Mesenchymal stem cell (in vitro differentiated cells and primary cell): ENCODE data around the gene CLASP1.

Source experiments
- DNase-seq: peaks from one replicate; pipeline ENCODE4 v3.0.0-alpha.2; 2013
- H2AFZ ChIP-seq: one replicate; pipeline ENCODE4 v1.6.1; 2013; ENCODE audit warnings: low read depth, mild to moderate bottlenecking, control low read depth, inconsistent platforms, low read length, moderate library complexity
- H2AK5ac ChIP-seq: 2 replicates; pipeline ENCODE4 v1.6.1; 2013; ENCODE audit warnings: low read length, moderate library complexity, mild to moderate bottlenecking, inconsistent platforms; ENCODE audit not compliant: severe bottlenecking
- H2BK120ac ChIP-seq: one replicate; pipeline ENCODE4 v1.6.1; 2013; ENCODE audit warnings: low read depth, mild to moderate bottlenecking, inconsistent platforms, low read length, moderate library complexity
- H2BK12ac ChIP-seq, 2 experiments: one replicate each; pipeline ENCODE4 v1.6.1; 2013; ENCODE audit warnings: inconsistent platforms in 2 of 2, low read length in 2 of 2, mild to moderate bottlenecking in 2 of 2, moderate library complexity in 2 of 2, control low read depth in 1 of 2
- H2BK15ac ChIP-seq: one replicate; pipeline ENCODE4 v1.6.1; 2013; ENCODE audit warnings: mild to moderate bottlenecking, low read depth, inconsistent platforms; ENCODE audit not compliant: poor library complexity, severe bottlenecking
- H2BK5ac ChIP-seq: 2 replicates; pipeline ENCODE4 v1.6.1; 2013; ENCODE audit warnings: low read depth, mild to moderate bottlenecking, low read length, control low read depth, inconsistent platforms; ENCODE audit not compliant: poor library complexity, severe bottlenecking
- H3K14ac ChIP-seq, 2 experiments: one replicate each; pipeline ENCODE4 v1.6.1; 2013; ENCODE audit warnings: inconsistent platforms in 2 of 2, low read length in 2 of 2, control low read depth in 1 of 2, mild to moderate bottlenecking in 1 of 2, moderate library complexity in 1 of 2
- H3K18ac ChIP-seq, 2 experiments: one replicate each; pipeline ENCODE4 v1.6.1; 2013; ENCODE audit warnings: inconsistent platforms in 2 of 2, low read length in 2 of 2, control low read depth in 1 of 2, low read depth in 1 of 2, mild to moderate bottlenecking in 1 of 2
- H3K23ac ChIP-seq, 2 experiments: one replicate each; pipeline ENCODE4 v1.6.1; 2013; ENCODE audit warnings: inconsistent platforms in 2 of 2, low read length in 2 of 2, mild to moderate bottlenecking in 2 of 2, moderate library complexity in 2 of 2, control low read depth in 1 of 2
- H3K27ac ChIP-seq: 2 replicates; pipeline ENCODE4 v1.5.1; 2013; ENCODE audit warnings: mild to moderate bottlenecking, moderate library complexity, low read length, control low read depth, inconsistent platforms; ENCODE audit not compliant: poor library complexity, severe bottlenecking
- H3K27me3 ChIP-seq, 2 experiments: 2 replicates each; pipeline versions ENCODE4 v1.6.1 to v1.7.0; 2013; ENCODE audit warnings: low read length in 2 of 2, mild to moderate bottlenecking in 2 of 2, moderate library complexity in 2 of 2, control low read depth in 1 of 2, inconsistent platforms in 1 of 2; ENCODE audit not compliant: control insufficient read depth in 1 of 2, insufficient read depth in 1 of 2
- H3K36me3 ChIP-seq, 2 experiments: 2 replicates each; pipeline versions ENCODE4 v1.6.1 to v1.7.0; 2013; ENCODE audit warnings: low read length in 2 of 2, control low read depth in 1 of 2, inconsistent platforms in 1 of 2, low read depth in 1 of 2, mild to moderate bottlenecking in 1 of 2; ENCODE audit not compliant: insufficient read depth in 2 of 2, control insufficient read depth in 1 of 2
- H3K4ac ChIP-seq, 2 experiments: one replicate each; pipeline ENCODE4 v1.6.1; 2013; ENCODE audit warnings: inconsistent platforms in 2 of 2, low read length in 2 of 2, mild to moderate bottlenecking in 2 of 2, moderate library complexity in 2 of 2, control low read depth in 1 of 2, low read depth in 1 of 2
- H3K4me1 ChIP-seq: 2 replicates; pipeline ENCODE4 v1.6.1; 2013; ENCODE audit warnings: low read depth, low read length, control low read depth; ENCODE audit not compliant: control insufficient read depth, insufficient read depth
- H3K4me2 ChIP-seq: 2 replicates; pipeline ENCODE4 v1.6.1; 2013; ENCODE audit warnings: low read length, mild to moderate bottlenecking, inconsistent platforms; ENCODE audit not compliant: poor library complexity, severe bottlenecking
- H3K4me3 ChIP-seq, 2 experiments: 2 replicates each; pipeline versions ENCODE4 v1.5.1 to v1.7.0; 2013; ENCODE audit warnings: low read length in 2 of 2, mild to moderate bottlenecking in 2 of 2, control low read depth in 1 of 2, low read depth in 1 of 2; ENCODE audit not compliant: insufficient read depth in 1 of 2
- H3K79me1 ChIP-seq: replicated peaks from 2 replicates; pipeline ENCODE4 v1.6.1; 2013; ENCODE audit warnings: mild to moderate bottlenecking, control low read depth, low read length, inconsistent platforms; ENCODE audit not compliant: poor library complexity, severe bottlenecking
- H3K9ac ChIP-seq: 2 replicates; pipeline ENCODE4 v1.7.0; 2013; ENCODE audit warnings: mild to moderate bottlenecking, low read length, moderate library complexity
- H3K9me3 ChIP-seq: 2 replicates; pipeline ENCODE4 v1.7.0; 2013; ENCODE audit warnings: mild to moderate bottlenecking, low read length; ENCODE audit not compliant: control insufficient read depth
- H4K8ac ChIP-seq: one replicate; pipeline ENCODE4 v1.6.1; 2013; ENCODE audit warnings: inconsistent platforms, mild to moderate bottlenecking, low read length, moderate library complexity
- H4K91ac ChIP-seq: one replicate; pipeline ENCODE4 v1.6.1; 2013; ENCODE audit warnings: mild to moderate bottlenecking, low read length, inconsistent platforms
- WGBS: methylation state at CpG from one replicate; pipeline ENCODE4 v1.1.7; 2013; ENCODE audit warnings: mixed read lengths; 5-methylcytosine and 5-hydroxymethylcytosine counted together

CLASP1 gene

DNA sequence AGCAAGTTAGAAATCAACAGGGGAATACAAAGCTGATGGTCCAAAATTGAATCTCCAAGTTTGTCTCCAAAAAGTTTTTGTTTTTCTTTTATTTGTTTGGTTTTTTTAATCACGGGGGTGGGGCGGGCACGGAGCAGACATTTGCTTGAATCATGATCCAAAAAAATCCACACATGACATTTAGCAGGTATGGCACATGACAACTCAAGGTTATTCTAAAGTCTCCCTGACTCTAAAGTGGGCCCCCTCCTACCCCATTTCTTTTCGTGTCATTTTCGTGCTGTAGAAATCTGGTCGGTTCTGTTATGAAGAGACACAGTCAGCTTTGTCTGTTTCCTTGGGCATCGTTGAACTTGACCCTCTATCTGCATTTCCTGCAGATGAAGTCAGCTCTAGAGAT, 104.0 kb downstream of the CLASP1 start:
- peaks cover 2% of the 10 kb centered on the region for H3K4me1 ChIP-seq
- no peak overlapping the region for H3K4me2 ChIP-seq
- no peaks in the 10 kb centered on the region for H3K27me3 ChIP-seq
- H3K36me3 ChIP-seq = peaks cover 0 to 2% of the 10 kb centered on the region in 2 experiments
- H3K4ac ChIP-seq = no peak overlapping the region
- H3K18ac ChIP-seq = no peak overlapping the region
- H2AFZ ChIP-seq = no peak overlapping the region
- DNase-seq = no peak
- H3K23ac ChIP-seq = no peak overlapping the region
- H2BK5ac ChIP-seq = no peak overlapping the region
- peaks cover 5% of the 10 kb centered on the region for H3K9me3 ChIP-seq
- H2BK120ac ChIP-seq = no peak overlapping the region
- H4K91ac ChIP-seq = no peak overlapping the region
- no peak overlapping the region for H3K14ac ChIP-seq
- no peak overlapping the region for H2BK12ac ChIP-seq
- H3K4me3 ChIP-seq = no peak overlapping the region
- H2BK15ac ChIP-seq = no peak overlapping the region
- WGBS = 88% methylated on average over 7 of the region's 7 CpGs
- H3K9ac ChIP-seq = no peak overlapping the region
- H2AK5ac ChIP-seq = no peak overlapping the region
- H3K79me1 ChIP-seq = peaks cover 35% of the 10 kb centered on the region
- no peak overlapping the region for H3K27ac ChIP-seq
- no peak overlapping the region for H4K8ac ChIP-seq

DNA sequence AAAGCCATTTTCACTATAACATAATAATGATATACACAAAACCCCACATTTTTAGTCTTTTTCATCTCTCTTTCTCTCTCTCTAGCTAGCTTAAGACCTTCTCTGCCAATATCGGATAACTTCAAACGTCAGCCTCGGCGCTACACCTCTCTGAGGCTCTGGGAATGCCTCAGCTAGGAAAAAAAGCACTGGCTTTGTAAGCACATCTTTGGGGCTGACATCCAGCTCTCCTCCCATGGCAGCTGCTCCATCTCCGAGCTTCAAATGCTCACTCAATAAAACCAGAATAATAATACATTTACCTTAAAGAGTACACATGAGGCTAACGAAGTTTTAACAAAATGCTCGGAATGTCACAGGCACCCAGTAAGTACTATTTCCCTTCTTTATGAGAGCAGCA, 107.8 kb downstream of the CLASP1 start:
- peaks cover 23% of the 10 kb centered on the region for H3K79me1 ChIP-seq
- H2AFZ ChIP-seq = no peak overlapping the region
- no peaks in the 10 kb centered on the region for H3K9me3 ChIP-seq
- no peak overlapping the region for H3K14ac ChIP-seq
- no peak overlapping the region for H2BK12ac ChIP-seq
- H3K27ac ChIP-seq = no peak overlapping the region
- H2BK15ac ChIP-seq = no peak overlapping the region
- 88% methylated on average over 5 of the region's 7 CpGs for WGBS
- DNase-seq = no peak
- peaks cover 0 to 2% of the 10 kb centered on the region in 2 experiments for H3K36me3 ChIP-seq
- no peak overlapping the region for H2AK5ac ChIP-seq
- H3K9ac ChIP-seq = no peak overlapping the region
- H2BK5ac ChIP-seq = no peak overlapping the region
- H3K27me3 ChIP-seq = no peaks in the 10 kb centered on the region
- no peak overlapping the region for H3K4ac ChIP-seq
- no peak overlapping the region for H3K4me2 ChIP-seq
- H3K4me1 ChIP-seq = peaks cover 2% of the 10 kb centered on the region
- H3K23ac ChIP-seq = no peak overlapping the region
- no peak overlapping the region for H3K4me3 ChIP-seq
- H4K8ac ChIP-seq = no peak overlapping the region
- H2BK120ac ChIP-seq = no peak overlapping the region
- no peak overlapping the region for H4K91ac ChIP-seq
- H3K18ac ChIP-seq = no peak overlapping the region

DNA sequence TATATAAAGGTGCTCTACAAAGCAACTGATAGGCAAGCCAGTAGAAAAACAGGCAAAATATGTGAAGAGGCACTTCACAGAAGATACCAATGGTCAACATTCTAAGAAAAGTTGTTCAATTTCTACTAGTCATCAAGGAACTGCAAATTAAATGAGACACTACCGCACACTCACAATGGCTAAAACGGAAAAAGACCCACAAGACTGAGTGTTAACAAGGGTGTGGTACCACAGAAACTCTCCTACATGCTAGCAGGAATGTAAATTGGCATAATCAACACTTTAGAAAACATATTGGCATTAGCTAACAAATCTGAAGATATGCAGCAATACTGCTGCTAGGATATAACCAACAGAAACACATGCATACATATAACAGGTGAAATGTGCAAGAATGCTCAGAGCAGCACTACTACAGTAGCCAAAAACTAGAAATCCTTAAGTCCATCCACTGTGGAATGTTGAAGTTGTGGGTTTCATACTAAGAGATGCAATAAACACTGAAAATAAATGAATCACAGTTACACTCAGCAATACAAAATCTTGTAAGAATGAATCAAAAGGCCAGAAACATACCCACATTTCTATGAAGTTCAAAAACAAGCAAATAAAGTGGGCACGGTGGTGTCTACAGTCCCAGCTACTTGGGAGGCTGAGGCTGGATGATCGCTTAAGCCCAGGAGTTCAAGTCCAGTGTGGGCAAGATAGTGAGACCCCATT, 109.4 kb downstream of the CLASP1 start:
- Histone ChIP-seq H3K4me1 (peaks cover 2% of the 10 kb centered on the region), H3K23ac (no peak overlapping the region), H2BK15ac (no peak overlapping the region), H2AK5ac (no peak overlapping the region), H2AFZ (no peak overlapping the region), H3K4me3 (peak overlapping the region in 1 of 2 experiments; percentile 62), H3K18ac (no peak overlapping the region), H3K9ac (peak overlapping the region; percentile 49), H2BK12ac (no peak overlapping the region), H2BK5ac (no peak overlapping the region), H3K4ac (no peak overlapping the region), H3K4me2 (no peak overlapping the region), H3K9me3 (no peaks in the 10 kb centered on the region), H3K36me3 (no peaks in the 10 kb centered on the region), H3K27me3 (no peaks in the 10 kb centered on the region), H4K91ac (no peak overlapping the region), H3K27ac (no peak overlapping the region), H4K8ac (no peak overlapping the region), H3K79me1 (peaks cover 20% of the 10 kb centered on the region), H2BK120ac (no peak overlapping the region), H3K14ac (no peak overlapping the region)
- no peak for DNase-seq
- 98% methylated on average over 4 of the region's 4 CpGs for WGBS

DNA sequence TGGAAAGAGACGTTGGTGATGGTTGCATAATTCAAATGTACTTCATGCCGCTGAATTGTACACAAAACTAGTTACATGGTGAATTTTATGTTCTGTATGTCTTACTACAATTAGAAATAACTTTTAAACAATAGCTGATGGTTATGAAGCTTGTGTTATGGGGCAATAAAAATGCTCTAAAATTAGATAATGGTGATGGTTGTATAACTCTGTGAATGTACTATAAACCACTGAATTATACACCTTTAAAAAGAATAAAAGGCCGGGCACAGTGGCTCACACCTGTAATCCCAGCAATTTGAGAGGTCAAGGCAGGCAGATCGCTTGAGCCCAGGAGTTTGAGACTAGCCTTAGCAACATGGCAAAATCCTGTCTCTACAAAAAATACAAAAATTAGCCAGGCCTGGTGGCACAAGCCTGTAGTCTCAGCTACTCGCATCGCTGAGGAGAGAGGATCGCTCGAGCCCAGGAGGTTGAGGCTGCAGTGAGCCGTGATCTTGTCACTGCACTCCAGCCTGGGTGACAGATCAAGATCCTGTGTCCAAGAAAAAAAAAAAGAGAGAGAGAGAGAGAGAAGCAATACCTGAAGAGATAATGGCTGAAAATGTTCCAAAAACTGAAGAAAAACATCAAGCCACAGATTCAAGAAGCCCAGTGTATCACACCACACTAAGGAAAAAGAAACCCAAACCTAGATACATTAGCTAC, 112.3 kb downstream of the CLASP1 start:
- Histone ChIP-seq H2AK5ac (no peak overlapping the region), H3K4me1 (peaks cover 4% of the 10 kb centered on the region), H3K27me3 (no peaks in the 10 kb centered on the region), H4K8ac (no peak overlapping the region), H3K36me3 (no peaks in the 10 kb centered on the region), H3K4me2 (no peak overlapping the region), H3K18ac (no peak overlapping the region), H2BK120ac (no peak overlapping the region), H2AFZ (no peak overlapping the region), H3K14ac (no peak overlapping the region), H3K9ac (no peak overlapping the region), H4K91ac (no peak overlapping the region), H2BK15ac (no peak overlapping the region), H2BK12ac (no peak overlapping the region), H3K27ac (no peak overlapping the region), H3K23ac (no peak overlapping the region), H3K4ac (no peak overlapping the region), H3K4me3 (no peak overlapping the region), H3K79me1 (peaks cover 19% of the 10 kb centered on the region), H2BK5ac (no peak overlapping the region), H3K9me3 (no peaks in the 10 kb centered on the region)
- WGBS = 96% methylated on average over 7 of the region's 9 CpGs
- DNase-seq = no peak
